Stimulated activated CD4-positive, alpha-beta T cell treated with anti-CD3 and anti-CD28 coated beads, TNF-alpha, amount 100 ng/mL, for 48 hours (primary cell): ENCODE data around the gene LRRC39.
"Not testable (repeated sequence)": the region's sequence is repeated elsewhere in the genome, so short reads cannot be mapped to it uniquely, and the experiment has no call there.

Source experiments
- DNase-seq, 3 donors: peaks; one replicate each; pipeline ENCODE4 v3.0.0-alpha.2; 2020; ENCODE audit warnings: low read depth in 3 of 3

Gene LRRC39

DNA sequence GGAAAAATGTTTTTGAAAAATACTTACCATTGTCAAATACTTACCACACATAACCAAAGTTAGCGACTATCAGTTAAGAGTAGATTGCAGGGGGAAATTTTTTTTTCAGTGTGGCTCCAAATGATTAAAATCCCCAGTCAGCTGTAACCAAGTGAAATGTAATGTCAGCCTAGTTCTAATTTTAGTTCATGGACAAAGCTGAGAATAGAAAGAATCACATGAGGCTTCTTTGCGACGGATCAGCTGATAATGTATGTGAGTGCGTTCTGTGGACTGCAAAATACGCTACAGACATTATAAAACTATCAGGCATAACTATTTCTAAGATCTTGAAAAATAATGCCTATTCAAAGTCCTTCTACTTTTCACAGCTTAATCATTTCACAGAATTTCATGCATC lies at the start of gene LRRC39:
Gene LRRC39 (minus strand): TSS at position 166 of the 400 bp plus-strand sequence. CDS start 9,740 bp downstream, outside the sequence.
- DNase-seq = no peak

- no peak for DNase-seq
Observed at GRCh38 chr1:100222428-100222827, 44.4 kb upstream of the LRRC39 start.

GRCh38 chr1:100219883-100220282 lies 41.8 kb upstream of the LRRC39 start:
- no peak for DNase-seq

- DNase-seq = no peak
Observed at GRCh38 chr1:100219457-100219856, 41.4 kb upstream of the LRRC39 start.

- DNase-seq = no peak
Observed at GRCh38 chr1:100217834-100218233, 39.8 kb upstream of the LRRC39 start.

GRCh38 chr1:100215101-100215500 lies 37.0 kb upstream of the LRRC39 start:
- no peak for DNase-seq

DNA sequence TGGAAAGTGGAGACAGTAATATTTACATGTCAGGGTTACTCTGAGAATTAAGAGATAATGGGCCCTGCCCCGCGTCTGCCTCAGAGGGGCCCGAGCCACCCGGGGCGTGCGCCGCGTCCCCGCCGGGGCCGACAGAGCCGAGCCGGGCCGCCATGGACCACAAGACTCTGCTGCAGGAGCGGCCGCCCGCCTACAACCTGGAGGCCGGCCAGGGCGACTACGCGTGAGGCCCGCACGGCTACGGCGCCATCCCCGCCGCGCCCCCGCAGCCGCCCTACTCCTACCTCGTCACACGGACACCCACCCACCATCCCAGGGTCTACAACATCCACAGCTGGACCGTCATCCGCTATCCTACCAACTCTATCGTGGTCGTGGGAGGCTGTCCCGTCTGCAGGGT lies 35.1 kb upstream of the LRRC39 start:
- no peak for DNase-seq

GRCh38 chr1:100206301-100206700 lies 28.2 kb upstream of the LRRC39 start:
- no peak for DNase-seq

GRCh38 chr1:100205593-100205992 lies 27.5 kb upstream of the LRRC39 start:
- DNase-seq = not testable (repeated sequence)

DNA sequence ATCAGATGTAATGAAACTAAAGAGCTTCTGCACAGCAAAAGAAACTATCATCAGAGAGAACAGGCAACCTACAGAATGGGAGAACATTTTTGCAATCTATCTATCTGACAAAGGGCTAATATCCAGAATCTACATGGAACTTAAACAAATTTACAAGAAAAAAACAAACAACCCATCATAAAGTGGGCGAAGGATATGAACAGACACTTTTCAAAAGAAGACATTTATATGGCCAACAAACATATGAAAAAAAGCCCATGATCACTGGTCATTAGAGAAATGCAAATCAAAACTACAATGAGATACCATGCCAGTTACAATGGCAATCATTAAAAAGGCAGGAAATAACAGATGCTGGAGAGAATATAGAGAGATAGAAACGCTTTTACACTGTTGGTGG lies 27.0 kb upstream of the LRRC39 start:
- DNase-seq = not testable (repeated sequence)

GRCh38 chr1:100202703-100203102 lies 24.6 kb upstream of the LRRC39 start:
- DNase-seq = not testable (repeated sequence)

- DNase-seq = not testable (repeated sequence)
Observed at GRCh38 chr1:100200060-100200459, 22.0 kb upstream of the LRRC39 start.

DNA sequence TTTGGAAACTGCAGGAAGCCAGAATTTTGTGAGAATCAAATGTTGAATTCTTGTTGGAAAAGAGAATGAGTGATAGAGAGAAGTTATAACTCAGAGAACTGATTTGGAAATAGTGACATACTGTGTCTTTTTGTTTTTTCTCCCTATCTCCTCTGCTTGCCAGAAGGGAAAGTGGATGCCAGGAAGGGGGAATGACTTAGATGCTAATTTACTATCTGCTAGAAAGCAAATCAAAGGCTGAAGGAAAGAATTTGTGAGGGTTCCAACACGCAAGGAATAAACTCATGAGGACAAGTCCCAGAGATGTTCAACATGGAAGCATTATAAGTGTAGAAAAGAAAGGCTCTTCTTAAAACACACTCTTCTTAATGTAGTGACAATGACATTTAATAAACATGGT lies 20.5 kb upstream of the LRRC39 start:
- no peak for DNase-seq

DNA sequence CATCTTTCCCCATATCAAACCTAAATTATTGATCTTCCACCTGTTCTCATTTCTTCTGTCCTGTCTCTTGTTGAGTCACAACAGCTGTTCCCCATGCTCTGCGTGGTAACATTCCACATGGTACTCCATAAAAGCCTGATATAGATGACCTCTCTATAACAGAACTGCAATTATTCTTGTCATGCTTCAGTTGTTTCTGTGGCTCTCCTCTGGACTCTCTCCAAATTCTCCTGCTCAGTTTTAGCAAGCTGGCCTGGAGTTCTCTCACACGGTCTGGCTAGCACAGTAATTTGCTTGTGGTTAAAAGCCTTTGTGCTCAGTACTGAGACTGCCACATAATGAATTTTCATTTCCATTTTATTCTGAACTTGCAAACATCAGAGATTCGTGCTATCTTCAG lies 10.6 kb upstream of the LRRC39 start:
- no peak for DNase-seq

DNA sequence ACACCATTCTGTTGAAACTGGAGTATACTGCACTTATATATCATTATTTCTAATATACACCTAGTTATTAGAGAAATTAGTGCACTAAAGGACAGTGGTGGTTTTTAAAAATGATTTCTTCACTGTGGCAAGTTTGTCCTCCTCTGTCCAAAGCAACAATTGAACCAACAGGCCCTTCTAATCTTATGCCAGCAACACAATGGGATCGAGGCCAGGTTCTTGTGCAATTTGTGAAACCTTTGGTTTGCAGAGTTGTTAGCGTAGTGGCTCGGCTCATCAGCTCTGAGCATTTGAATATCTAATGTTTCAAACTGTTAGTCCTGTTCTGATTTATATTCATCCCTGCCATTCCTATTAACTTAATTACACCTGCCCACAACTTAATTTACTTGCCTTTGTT lies 9.9 kb upstream of the LRRC39 start:
- DNase-seq = no peak

GRCh38 chr1:100184536-100184935 lies 6.5 kb upstream of the LRRC39 start:
- DNase-seq = no peak

DNA sequence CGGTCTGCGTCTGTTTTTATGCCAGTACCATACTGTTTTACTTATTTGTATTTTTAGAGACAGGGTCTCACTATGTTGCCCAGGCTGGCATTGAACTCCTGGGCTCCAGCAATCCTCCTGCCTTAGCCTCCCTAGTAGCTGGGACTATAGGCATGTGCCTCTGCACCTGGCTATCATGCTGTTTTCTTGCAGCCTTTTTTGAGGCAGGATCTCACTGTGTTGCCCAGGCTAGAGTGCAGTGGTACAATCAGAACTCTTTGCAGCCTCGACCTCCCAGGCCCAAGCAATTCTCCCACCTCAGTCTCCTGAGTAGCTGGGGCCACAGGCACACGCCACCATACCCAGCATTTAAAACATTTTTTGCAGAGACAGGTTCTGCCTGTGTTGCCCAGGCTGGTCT lies 5.3 kb upstream of the LRRC39 start:
- DNase-seq = no peak

- no peak for DNase-seq
Observed at GRCh38 chr1:100177295-100178041, 588 bp downstream of the LRRC39 start.

DNA sequence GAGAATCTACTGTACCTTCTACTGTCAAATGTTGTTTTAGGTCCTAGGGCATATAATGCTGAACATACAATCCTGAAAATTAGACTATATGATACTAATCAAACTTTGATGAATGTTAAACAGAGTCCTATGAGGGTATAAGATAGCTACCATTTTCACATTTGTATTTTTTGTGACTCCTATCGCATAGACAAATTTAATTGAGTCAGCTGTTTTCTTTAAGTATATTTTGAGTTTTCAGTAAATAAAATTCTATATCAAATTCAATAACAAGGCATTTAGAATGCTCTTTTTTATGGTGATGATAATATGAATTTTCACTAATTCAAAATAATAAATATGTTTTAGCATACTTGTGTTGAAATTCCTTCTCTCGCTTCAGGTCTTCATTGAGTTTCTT lies 10.0 kb downstream of the LRRC39 start:
- no peak for DNase-seq

DNA sequence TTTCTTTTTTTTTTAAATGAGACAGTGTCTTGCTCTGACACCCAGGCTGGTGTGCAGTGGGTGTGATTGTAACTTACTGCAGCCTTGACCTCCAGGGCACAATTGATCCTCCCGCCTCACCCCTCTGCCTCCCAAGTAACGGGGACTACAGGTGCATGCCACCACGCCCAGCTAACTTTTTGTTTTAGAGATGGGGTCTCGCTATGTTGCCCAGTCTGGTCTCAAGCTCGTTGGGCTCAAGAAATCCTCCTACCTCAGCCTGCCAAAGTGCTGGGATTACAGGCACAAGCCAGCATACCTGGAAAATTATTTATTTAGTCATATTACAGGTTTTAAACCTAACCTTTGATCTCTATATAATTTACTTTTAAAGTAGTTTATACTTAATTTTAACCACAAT lies 13.4 kb downstream of the LRRC39 start:
- DNase-seq = no peak

GRCh38 chr1:100164216-100164615 lies 13.8 kb downstream of the LRRC39 start:
- no peak for DNase-seq

- no peak for DNase-seq
Observed at GRCh38 chr1:100162881-100163280, 15.2 kb downstream of the LRRC39 start.

- DNase-seq = no peak
Observed at GRCh38 chr1:100152271-100152670, 25.8 kb downstream of the LRRC39 start.

GRCh38 chr1:100151679-100152078 lies 26.4 kb downstream of the LRRC39 start:
- no peak for DNase-seq
